T47D (cell line): ENCODE data around the gene CAPSL.
"Not testable (repeated sequence)": the region's sequence is repeated elsewhere in the genome, so short reads cannot be mapped to it uniquely, and the experiment has no call there.

Source experiments
- DNase-seq, 2 experiments: peaks; one replicate each; pipeline versions ENCODE4 v3.0.0 to v3.0.0-alpha.2; 2011 to 2012; ENCODE audit warnings: low read depth in 1 of 2, low spot score in 1 of 2
- JUND ChIP-seq: IDR thresholded peaks from 2 replicates; pipeline ENCODE4 v1.6.1; 2012; ENCODE audit warnings: low read depth
- in situ Hi-C: cut with HindIII; loops from 2 replicates; pipeline ENCODE4 v1.10.0; 2016; ENCODE audit warnings: low sequenced_read_pairs, low pct_unique_long_range_greater_than_20kb

The CAPSL gene

GRCh38 chr5:35859101-35859661 lies 79.2 kb downstream of the CAPSL start:
- no peak for TF ChIP-seq JUND
- in situ Hi-C loops = no loop called here
- no peak for DNase-seq

GRCh38 chr5:35857606-35858205 lies 80.7 kb downstream of the CAPSL start:
- in situ Hi-C loops = no loop called here
- no peak for TF ChIP-seq JUND
- DNase-seq = no peak

- in situ Hi-C loops = no loop called here
- DNase-seq = no peak
- no peak for TF ChIP-seq JUND
Observed at GRCh38 chr5:35856765-35857351, 81.6 kb downstream of the CAPSL start, which contains the start of gene IL7R. IL7R (plus strand) TSS chr5:35856891; CDS start chr5:35856978, 87 bp downstream.

GRCh38 chr5:35856186-35856764 lies 82.1 kb downstream of the CAPSL start:
- in situ Hi-C loops, DNase-seq: not testable (repeated sequence)

- in situ Hi-C loops = no loop called here
Observed at GRCh38 chr5:35855187-35855586, 83.2 kb downstream of the CAPSL start.

More at GRCh38 chr5:35855187-35855586, 83.2 kb downstream of the CAPSL start:
- no peak for TF ChIP-seq JUND
- DNase-seq = no peak
